OCI-LY1 (cell line): ENCODE results near the gene CSGALNACT2.

Experiments used
- H2AFZ ChIP-seq: fragments of 200-600 bp; sonication (generic), shearing (Covaris generic); 2 replicates; pipeline ENCODE4 v1.6.0; 2014; ENCODE audit warnings: antibody characterized with exemption, mild to moderate bottlenecking, low read length
- H3F3A ChIP-seq: fragments of 200-600 bp; sonication (generic), shearing (Covaris generic); 2 replicates; pipeline ENCODE4 v1.6.0; 2014; ENCODE audit warnings: mild to moderate bottlenecking, antibody characterized with exemption, low read length, moderate library complexity; ENCODE audit not compliant: insufficient read depth
- H3K27ac ChIP-seq: fragments of 200-600 bp; sonication (generic); 2 replicates; pipeline ENCODE4 v1.5.1; 2014; ENCODE audit warnings: low read length, mixed run types, mild to moderate bottlenecking, low read depth; ENCODE audit not compliant: poor library complexity, severe bottlenecking
- H3K27me3 ChIP-seq: fragments of 200-600 bp; sonication (generic); 2 replicates; pipeline ENCODE4 v1.6.0; 2014; ENCODE audit warnings: antibody characterized with exemption, mild to moderate bottlenecking, low read length, moderate library complexity; ENCODE audit not compliant: insufficient read depth
- H3K36me3 ChIP-seq: fragments of 200-600 bp; sonication (generic); 2 replicates; pipeline ENCODE4 v1.6.1; 2014; ENCODE audit warnings: mild to moderate bottlenecking, antibody characterized with exemption, low read length, moderate library complexity, mixed read lengths; ENCODE audit not compliant: insufficient read depth
- H3K4me1 ChIP-seq: fragments of 200-600 bp; sonication (generic); 2 replicates; pipeline ENCODE4 v1.5.1; 2014; ENCODE audit warnings: mild to moderate bottlenecking, low read length, moderate library complexity; ENCODE audit not compliant: insufficient read depth, severe bottlenecking
- H3K4me2 ChIP-seq: fragments of 200-600 bp; sonication (generic), shearing (Covaris generic); 2 replicates; pipeline ENCODE4 v1.6.1; 2014; ENCODE audit warnings: low read length
- H3K4me3 ChIP-seq: fragments of 200-600 bp; sonication (generic); 2 replicates; pipeline ENCODE4 v1.5.1; 2014; ENCODE audit warnings: low read length, low read depth, mild to moderate bottlenecking, mixed read lengths; ENCODE audit not compliant: poor library complexity, severe bottlenecking
- H3K79me2 ChIP-seq: fragments of 200-600 bp; shearing (Covaris generic); 2 replicates; pipeline ENCODE4 v1.6.1; 2016; ENCODE audit warnings: mixed run types, low read length, mixed read lengths; ENCODE audit not compliant: insufficient read depth
- H3K9ac ChIP-seq: fragments of 200-600 bp; sonication (generic), shearing (Covaris generic); 2 replicates; pipeline ENCODE4 v1.6.1; 2014; ENCODE audit warnings: mild to moderate bottlenecking, low read length, mixed read lengths
- H3K9me2 ChIP-seq: fragments of 200-600 bp; sonication (generic), shearing (Covaris generic); 2 replicates; pipeline ENCODE4 v1.6.1; 2014; ENCODE audit warnings: low read depth, mild to moderate bottlenecking, low read length, mixed read lengths
- H3K9me3 ChIP-seq: fragments of 200-600 bp; shearing (Covaris generic); 2 replicates; pipeline ENCODE4 v1.6.1; 2014; ENCODE audit warnings: low read length, mixed read lengths
- H4K20me1 ChIP-seq: fragments of 200-600 bp; sonication (generic), shearing (Covaris generic); 2 replicates; pipeline ENCODE4 v1.6.0; 2016; ENCODE audit warnings: mild to moderate bottlenecking, low read length; ENCODE audit not compliant: insufficient read depth
- EZH2 ChIP-seq: fragments of 200-600 bp; sonication (generic), shearing (Covaris generic); IDR thresholded peaks from 2 replicates; pipeline ENCODE4 v1.8.0; 2017; ENCODE audit warnings: borderline replicate concordance, mixed run types, mild to moderate bottlenecking, antibody characterized with exemption, low read length, moderate library complexity, mixed read lengths
- TF ChIP-seq, protein P1 (sequence below): fragments of 200-600 bp; sonication (generic), shearing (Covaris generic); IDR thresholded peaks from 2 replicates; pipeline ENCODE4 v1.5.1; 2017; ENCODE audit warnings: mild to moderate bottlenecking, antibody characterized with exemption, low read length, moderate library complexity, mixed read lengths

CSGALNACT2 gene

DNA sequence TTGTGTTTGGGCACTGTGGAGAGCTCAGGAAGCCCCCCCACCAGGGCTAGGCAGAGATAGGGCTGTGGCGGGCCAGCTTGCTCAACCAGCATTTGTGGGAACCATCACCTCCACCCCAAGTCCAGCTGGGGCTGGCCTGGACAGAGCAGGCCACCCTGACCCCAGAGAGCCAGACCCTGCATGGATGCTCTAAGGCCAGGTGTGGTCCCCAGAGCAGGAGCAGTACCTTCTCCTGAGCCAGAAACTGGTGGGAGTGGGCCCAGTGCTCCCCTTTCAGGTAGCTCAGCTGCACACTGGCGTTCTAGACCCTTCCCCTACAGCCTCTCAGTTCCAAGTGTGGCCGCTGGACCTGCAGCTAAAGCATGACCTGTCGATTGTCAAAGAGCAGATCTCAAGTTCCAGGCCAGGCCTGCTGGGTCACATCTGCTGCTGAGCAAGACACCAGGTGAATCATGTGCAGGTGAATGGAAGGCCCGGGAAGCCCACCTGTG lies 71.5 kb downstream of the CSGALNACT2 start:
- no peaks in the 10 kb centered on the region for H3K9me2 ChIP-seq
- no peak overlapping the region for H3K4me2 ChIP-seq
- no peaks in the 10 kb centered on the region for H3K4me1 ChIP-seq
- no peak overlapping the region for H3K9ac ChIP-seq
- H3F3A ChIP-seq: no peaks in the 10 kb centered on the region
- H3K27me3 ChIP-seq: peaks cover 7% of the 10 kb centered on the region; the same call in 1 of the 2 replicates
- no peak overlapping the region for H2AFZ ChIP-seq
- H3K9me3 ChIP-seq: no peaks in the 10 kb centered on the region
- H3K79me2 ChIP-seq: no peaks in the 10 kb centered on the region
- no peak overlapping the region for H3K4me3 ChIP-seq
- TF ChIP-seq EZH2: no peak
- TF ChIP-seq, protein P1, sequence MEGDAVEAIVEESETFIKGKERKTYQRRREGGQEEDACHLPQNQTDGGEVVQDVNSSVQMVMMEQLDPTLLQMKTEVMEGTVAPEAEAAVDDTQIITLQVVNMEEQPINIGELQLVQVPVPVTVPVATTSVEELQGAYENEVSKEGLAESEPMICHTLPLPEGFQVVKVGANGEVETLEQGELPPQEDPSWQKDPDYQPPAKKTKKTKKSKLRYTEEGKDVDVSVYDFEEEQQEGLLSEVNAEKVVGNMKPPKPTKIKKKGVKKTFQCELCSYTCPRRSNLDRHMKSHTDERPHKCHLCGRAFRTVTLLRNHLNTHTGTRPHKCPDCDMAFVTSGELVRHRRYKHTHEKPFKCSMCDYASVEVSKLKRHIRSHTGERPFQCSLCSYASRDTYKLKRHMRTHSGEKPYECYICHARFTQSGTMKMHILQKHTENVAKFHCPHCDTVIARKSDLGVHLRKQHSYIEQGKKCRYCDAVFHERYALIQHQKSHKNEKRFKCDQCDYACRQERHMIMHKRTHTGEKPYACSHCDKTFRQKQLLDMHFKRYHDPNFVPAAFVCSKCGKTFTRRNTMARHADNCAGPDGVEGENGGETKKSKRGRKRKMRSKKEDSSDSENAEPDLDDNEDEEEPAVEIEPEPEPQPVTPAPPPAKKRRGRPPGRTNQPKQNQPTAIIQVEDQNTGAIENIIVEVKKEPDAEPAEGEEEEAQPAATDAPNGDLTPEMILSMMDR: no peak
- H3K36me3 ChIP-seq: no peaks in the 10 kb centered on the region
- H4K20me1 ChIP-seq: no peaks in the 10 kb centered on the region
- no peak overlapping the region for H3K27ac ChIP-seq

DNA sequence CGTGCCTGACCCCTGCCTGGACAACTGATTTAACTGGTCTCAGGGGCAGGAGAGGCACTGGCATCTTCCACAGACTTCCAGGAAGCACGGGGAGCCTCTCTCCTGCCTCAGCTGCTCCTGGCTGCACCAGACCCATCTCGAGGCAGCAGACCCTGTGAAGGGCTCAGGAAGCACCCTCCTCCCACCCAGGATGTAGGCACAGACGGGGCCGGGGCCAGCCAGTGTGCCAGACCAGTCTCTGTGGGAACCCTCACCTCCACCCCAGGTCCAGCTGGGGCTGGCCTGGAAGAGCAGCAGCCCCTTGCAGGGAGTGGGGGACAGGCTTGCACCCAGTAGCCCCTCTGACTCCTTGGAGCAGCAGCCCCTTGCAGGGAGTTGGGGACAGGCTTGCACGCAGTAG lies 72.3 kb downstream of the CSGALNACT2 start:
- no peak overlapping the region for H3K9ac ChIP-seq

DNA sequence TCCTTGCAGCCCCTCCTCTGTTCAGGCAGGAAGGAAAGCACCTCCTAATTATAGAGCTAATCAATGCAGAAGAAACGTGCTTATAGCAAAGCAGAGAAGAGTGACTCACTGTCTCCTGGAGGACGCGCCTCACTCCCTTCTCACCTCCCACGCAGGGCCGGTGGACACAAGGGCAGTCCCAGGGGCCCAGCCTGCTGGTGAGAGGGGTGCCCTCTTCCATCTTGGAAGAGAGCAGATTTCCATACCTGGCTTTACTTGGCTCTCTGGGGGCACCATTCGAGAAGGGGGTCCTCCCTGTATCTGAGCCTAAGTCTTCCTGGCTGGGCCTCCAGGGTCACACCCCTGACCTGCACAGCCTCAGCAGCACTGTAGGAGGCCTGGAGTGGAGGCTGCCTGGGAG lies 72.8 kb downstream of the CSGALNACT2 start:
- no peak overlapping the region for H3K4me2 ChIP-seq
- TF ChIP-seq EZH2: no peak
- TF ChIP-seq, protein P1: no peak

More for the DNA sequence above, 72.3 kb downstream of the CSGALNACT2 start:
- H3K79me2 ChIP-seq: no peaks in the 10 kb centered on the region
- H3K4me2 ChIP-seq: no peak overlapping the region
- H3K27me3 ChIP-seq: peaks cover 7% of the 10 kb centered on the region; the same call in 1 of the 2 replicates
- no peak overlapping the region for H2AFZ ChIP-seq
- H3K27ac ChIP-seq: no peak overlapping the region
- no peaks in the 10 kb centered on the region for H3K4me1 ChIP-seq
- H3K36me3 ChIP-seq: no peaks in the 10 kb centered on the region
- H3K9me3 ChIP-seq: no peaks in the 10 kb centered on the region
- H4K20me1 ChIP-seq: no peaks in the 10 kb centered on the region
- H3K4me3 ChIP-seq: no peak overlapping the region
- no peaks in the 10 kb centered on the region for H3F3A ChIP-seq
- TF ChIP-seq, protein P1: no peak
- no peak for TF ChIP-seq EZH2
- no peaks in the 10 kb centered on the region for H3K9me2 ChIP-seq

More for the DNA sequence above, 72.8 kb downstream of the CSGALNACT2 start:
- Histone ChIP-seq H4K20me1 (no peaks in the 10 kb centered on the region), H3K9me2 (no peaks in the 10 kb centered on the region), H3K9me3 (no peaks in the 10 kb centered on the region), H3K27ac (no peak overlapping the region), H3K4me3 (no peak overlapping the region), H3K36me3 (no peaks in the 10 kb centered on the region), H3K4me1 (no peaks in the 10 kb centered on the region), H3K79me2 (no peaks in the 10 kb centered on the region), H2AFZ (no peak overlapping the region), H3F3A (no peaks in the 10 kb centered on the region), H3K9ac (no peak overlapping the region), H3K27me3 (peaks cover 7% of the 10 kb centered on the region; the same call in 1 of the 2 replicates)
